ENCODE measurements around the gene GNB4. TPM values are rescaled to one million over a fixed set of nuclear protein-coding genes. Genes with fewer than 3 reads are reported as not detected.

The GNB4 gene
- total RNA-seq, 1 experiment from 2014 or later: 26.7 TPM

DNA sequence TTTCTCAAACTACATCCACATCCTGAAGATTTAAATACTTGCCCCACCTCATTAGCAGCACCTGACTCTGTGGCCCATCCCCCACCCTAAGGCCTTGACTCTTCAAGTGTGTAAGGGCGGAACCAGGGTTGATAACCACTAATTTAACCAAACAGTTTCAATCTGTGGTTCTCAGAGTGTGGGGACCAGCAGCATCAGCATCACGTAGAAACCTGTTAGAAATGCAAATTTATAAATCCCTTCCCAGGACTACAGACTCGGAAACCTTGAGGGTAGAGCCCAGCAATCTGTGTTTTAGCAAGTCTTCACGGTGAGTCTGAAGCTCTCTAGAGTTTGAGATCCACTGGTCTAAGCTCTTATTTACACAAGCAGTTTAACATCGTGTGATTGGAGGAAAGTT, 12.4 kb downstream of the GNB4 start:
- H3K36me3 ChIP-seq (ENCODE audit: control insufficient read depth, insufficient read depth, low read length): no peaks in the 10 kb centered on the region
- no peak overlapping the region for H3K27ac ChIP-seq (ENCODE audit: low read length)
- ATAC-seq (no peak), DNase-seq (ENCODE audit: low read depth, low spot score) (no peak)
- TF ChIP-seq, protein P1, sequence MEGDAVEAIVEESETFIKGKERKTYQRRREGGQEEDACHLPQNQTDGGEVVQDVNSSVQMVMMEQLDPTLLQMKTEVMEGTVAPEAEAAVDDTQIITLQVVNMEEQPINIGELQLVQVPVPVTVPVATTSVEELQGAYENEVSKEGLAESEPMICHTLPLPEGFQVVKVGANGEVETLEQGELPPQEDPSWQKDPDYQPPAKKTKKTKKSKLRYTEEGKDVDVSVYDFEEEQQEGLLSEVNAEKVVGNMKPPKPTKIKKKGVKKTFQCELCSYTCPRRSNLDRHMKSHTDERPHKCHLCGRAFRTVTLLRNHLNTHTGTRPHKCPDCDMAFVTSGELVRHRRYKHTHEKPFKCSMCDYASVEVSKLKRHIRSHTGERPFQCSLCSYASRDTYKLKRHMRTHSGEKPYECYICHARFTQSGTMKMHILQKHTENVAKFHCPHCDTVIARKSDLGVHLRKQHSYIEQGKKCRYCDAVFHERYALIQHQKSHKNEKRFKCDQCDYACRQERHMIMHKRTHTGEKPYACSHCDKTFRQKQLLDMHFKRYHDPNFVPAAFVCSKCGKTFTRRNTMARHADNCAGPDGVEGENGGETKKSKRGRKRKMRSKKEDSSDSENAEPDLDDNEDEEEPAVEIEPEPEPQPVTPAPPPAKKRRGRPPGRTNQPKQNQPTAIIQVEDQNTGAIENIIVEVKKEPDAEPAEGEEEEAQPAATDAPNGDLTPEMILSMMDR (IDR thresholded peaks at IDR 0.05): no peak
- TF ChIP-seq, protein P2, sequence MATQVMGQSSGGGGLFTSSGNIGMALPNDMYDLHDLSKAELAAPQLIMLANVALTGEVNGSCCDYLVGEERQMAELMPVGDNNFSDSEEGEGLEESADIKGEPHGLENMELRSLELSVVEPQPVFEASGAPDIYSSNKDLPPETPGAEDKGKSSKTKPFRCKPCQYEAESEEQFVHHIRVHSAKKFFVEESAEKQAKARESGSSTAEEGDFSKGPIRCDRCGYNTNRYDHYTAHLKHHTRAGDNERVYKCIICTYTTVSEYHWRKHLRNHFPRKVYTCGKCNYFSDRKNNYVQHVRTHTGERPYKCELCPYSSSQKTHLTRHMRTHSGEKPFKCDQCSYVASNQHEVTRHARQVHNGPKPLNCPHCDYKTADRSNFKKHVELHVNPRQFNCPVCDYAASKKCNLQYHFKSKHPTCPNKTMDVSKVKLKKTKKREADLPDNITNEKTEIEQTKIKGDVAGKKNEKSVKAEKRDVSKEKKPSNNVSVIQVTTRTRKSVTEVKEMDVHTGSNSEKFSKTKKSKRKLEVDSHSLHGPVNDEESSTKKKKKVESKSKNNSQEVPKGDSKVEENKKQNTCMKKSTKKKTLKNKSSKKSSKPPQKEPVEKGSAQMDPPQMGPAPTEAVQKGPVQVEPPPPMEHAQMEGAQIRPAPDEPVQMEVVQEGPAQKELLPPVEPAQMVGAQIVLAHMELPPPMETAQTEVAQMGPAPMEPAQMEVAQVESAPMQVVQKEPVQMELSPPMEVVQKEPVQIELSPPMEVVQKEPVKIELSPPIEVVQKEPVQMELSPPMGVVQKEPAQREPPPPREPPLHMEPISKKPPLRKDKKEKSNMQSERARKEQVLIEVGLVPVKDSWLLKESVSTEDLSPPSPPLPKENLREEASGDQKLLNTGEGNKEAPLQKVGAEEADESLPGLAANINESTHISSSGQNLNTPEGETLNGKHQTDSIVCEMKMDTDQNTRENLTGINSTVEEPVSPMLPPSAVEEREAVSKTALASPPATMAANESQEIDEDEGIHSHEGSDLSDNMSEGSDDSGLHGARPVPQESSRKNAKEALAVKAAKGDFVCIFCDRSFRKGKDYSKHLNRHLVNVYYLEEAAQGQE (IDR thresholded peaks at IDR 0.05; ENCODE audit: insufficient read depth in 1 of 2, low read depth in 2 of 2, low read length in 1 of 2): no peak
- no peak for TF ChIP-seq POLR2AphosphoS5 (IDR thresholded peaks at IDR 0.05; ENCODE audit: low read depth, low read length)
- no peak for TF ChIP-seq TCF7L2 (IDR thresholded peaks at IDR 0.05; ENCODE audit: low read depth, low read length)
- TF ChIP-seq SIN3A (IDR thresholded peaks at IDR 0.05; ENCODE audit: borderline replicate concordance, insufficient read depth, low read depth, low read length): no peak
- H3K9me3 ChIP-seq (ENCODE audit: control insufficient read depth, insufficient read depth, low read depth, low read length): no peaks in the 10 kb centered on the region
- no TSS peak for BruUV-seq (replicated peaks)
- no peaks in the 10 kb centered on the region for H3K27me3 ChIP-seq (ENCODE audit: control insufficient read depth, insufficient read depth, low read length)
- ChIA-PET CTCF (no interaction called here), POLR2A (no interaction called here)
- H3K4me3 ChIP-seq (ENCODE audit: low read depth in 2 of 2, low read length in 2 of 2): no peak overlapping the region
- intact Hi-C loops (cut with micrococcal nuclease; ENCODE audit: unreplicated experiment) (no loop called here), in situ Hi-C loops (cut with HindIII; ENCODE audit: low pct_unique_long_range_greater_than_20kb, low sequenced_read_pairs) (no loop called here)
- no peaks in the 10 kb centered on the region for H3K4me1 ChIP-seq (ENCODE audit: control insufficient read depth, insufficient read depth, low read length)

DNA sequence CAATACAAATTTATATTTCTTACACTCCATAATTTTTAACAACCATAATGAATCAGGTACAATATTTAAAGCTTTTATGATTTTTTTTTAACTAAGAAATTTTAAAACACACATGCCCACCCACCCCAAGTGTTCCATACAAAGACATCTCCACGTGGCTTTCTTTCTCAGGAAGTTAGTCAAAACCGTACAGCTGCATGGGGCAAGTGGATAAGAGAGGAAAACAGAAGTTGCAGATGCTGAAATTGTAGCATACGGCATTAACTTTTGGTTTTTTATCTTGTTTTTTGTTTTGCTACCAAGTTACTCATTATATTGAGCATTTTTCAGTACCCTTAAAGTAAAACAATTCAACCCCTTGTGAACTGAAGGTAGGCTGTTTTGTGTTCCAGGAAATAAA, 14.8 kb downstream of the GNB4 start:
- Histone ChIP-seq H3K4me3 (ENCODE audit: low read depth in 2 of 2, low read length in 2 of 2) (no peak overlapping the region), H3K9me3 (ENCODE audit: control insufficient read depth, insufficient read depth, low read depth, low read length) (no peaks in the 10 kb centered on the region), H3K36me3 (ENCODE audit: control insufficient read depth, insufficient read depth, low read length) (no peaks in the 10 kb centered on the region), H3K4me1 (ENCODE audit: control insufficient read depth, insufficient read depth, low read length) (no peaks in the 10 kb centered on the region), H3K27me3 (ENCODE audit: control insufficient read depth, insufficient read depth, low read length) (no peaks in the 10 kb centered on the region), H3K27ac (ENCODE audit: low read length) (no peak overlapping the region)
- ChIA-PET POLR2A (interaction anchor here (0.7 kb wide), 1 partner anchor 332 kb away, joined by 3 read pairs; no protein-coding TSS in a partner anchor), CTCF (no interaction called here)
- BruUV-seq (replicated peaks): no TSS peak
- TF ChIP-seq TCF7L2 (IDR thresholded peaks at IDR 0.05; ENCODE audit: low read depth, low read length): no peak
- TF ChIP-seq SIN3A (IDR thresholded peaks at IDR 0.05; ENCODE audit: borderline replicate concordance, insufficient read depth, low read depth, low read length): no peak
- TF ChIP-seq POLR2AphosphoS5 (IDR thresholded peaks at IDR 0.05; ENCODE audit: low read depth, low read length): no peak
- TF ChIP-seq, protein P2 (IDR thresholded peaks at IDR 0.05; ENCODE audit: insufficient read depth in 1 of 2, low read depth in 2 of 2, low read length in 1 of 2): no peak
- TF ChIP-seq, protein P1 (IDR thresholded peaks at IDR 0.05): no peak
- DNase-seq (ENCODE audit: low read depth, low spot score) (no peak), ATAC-seq (no peak)
- intact Hi-C loops (cut with micrococcal nuclease; ENCODE audit: unreplicated experiment): no loop called here
- in situ Hi-C loops (cut with HindIII; ENCODE audit: low pct_unique_long_range_greater_than_20kb, low sequenced_read_pairs): no loop called here

All from Panc1 (cell line).